GM21717 (cell line): ENCODE results near the gene SMIM9.

Source experiments
- ATAC-seq: cut with Tn5 transposase; IDR thresholded peaks from one replicate; pipeline ENCODE4 v1.9.1; 2021; ENCODE audit warnings: mild to moderate bottlenecking, moderate library complexity; ENCODE audit not compliant: unreplicated experiment

The SMIM9 gene

DNA sequence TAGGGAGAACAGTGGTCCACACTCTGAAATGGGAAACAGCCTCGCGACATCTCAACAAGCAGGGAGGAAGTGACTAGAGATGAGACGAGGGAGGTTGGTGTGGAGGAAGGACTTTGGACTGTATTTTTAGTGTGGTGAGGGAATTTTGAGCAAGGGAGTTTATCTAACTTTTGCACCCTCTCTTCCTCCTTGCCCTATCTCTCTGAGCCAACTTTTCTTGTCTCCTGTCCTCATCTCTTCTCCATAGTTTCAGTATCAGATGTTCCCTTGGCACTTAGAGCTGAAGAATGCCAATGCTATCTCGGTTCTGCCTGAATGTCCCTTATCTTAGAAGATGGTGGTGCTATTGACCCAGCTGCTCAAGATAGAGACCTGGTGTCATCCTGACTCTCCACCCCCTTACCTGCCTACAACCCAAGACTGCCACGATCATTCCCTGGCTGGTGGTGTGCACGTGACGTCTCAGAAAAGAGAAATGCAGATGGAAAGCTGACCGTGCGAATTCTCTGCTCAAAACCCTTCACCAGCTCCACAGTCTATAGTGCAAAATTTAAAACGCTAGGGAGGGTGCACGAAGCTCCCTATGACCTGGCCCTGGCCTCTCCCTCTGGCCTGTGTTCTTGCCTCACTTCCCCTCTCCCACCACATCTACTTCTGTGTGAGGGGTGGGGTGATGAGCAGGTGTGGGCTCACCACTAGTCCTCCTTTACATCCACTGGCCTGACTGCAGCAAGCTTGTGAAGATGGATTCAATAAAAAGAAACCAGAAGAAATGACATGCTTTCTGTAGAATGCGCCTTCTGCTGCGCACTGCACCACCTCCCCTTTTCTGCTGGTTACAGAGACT, 50.1 kb downstream of the SMIM9 start:
- ATAC-seq = no peak

- no peak for ATAC-seq
Measured at GRCh38 chrX:154780968-154781367, 53.5 kb downstream of the SMIM9 start.

DNA sequence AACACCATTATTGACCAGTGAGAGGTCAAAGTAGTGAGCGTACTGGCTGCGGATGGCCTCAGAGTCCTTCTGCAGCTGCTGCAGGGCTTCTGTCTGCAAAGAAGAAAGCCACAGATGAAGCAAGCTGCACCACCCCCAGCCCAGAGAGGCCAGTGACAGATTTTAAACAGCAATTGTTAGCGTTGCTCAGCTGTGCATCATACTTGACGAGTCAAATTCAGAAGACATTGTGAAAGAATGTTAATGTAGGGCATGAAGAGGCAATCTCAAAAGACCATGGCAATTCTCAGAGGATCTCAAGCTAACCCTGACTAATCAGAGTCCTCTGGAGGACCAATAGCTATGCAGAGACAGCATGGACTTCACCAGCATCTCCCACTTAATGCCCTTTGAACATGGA, 55.2 kb downstream of the SMIM9 start:
- no peak for ATAC-seq

DNA sequence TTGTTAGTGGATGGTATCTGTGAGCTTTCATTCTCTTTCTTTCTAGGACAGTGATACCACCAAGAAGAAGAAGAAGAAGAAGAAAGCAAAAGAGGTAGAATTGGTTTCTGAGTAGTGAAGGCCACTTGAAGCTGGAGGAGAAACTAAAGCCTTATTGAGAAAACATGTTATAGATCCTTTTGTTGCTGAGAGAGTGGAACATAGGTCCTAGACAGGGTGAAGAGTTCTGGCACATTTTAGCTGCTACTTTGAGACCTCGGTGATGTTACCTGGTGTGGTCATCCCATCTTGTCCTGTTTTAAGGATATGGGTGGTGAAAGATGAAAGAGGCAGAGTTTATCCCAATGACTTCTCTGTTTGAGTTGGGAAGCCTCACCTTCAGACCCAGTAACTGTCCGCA, 57.7 kb downstream of the SMIM9 start:
- ATAC-seq = no peak

GRCh38 chrX:154775419-154776349, 58.8 kb downstream of the SMIM9 start:
- ATAC-seq = no peak

- no peak for ATAC-seq
Measured at GRCh38 chrX:154774622-154775021, 59.8 kb downstream of the SMIM9 start.
